GM18907 (cell line): Measurements from ENCODE around the gene KDM4C.

ENCODE experiments used
- ATAC-seq: cut with Tn5 transposase; IDR thresholded peaks from one replicate; pipeline ENCODE4 v1.9.1; 2021; ENCODE audit warnings: mild to moderate bottlenecking, moderate library complexity; ENCODE audit not compliant: unreplicated experiment

Gene KDM4C

DNA sequence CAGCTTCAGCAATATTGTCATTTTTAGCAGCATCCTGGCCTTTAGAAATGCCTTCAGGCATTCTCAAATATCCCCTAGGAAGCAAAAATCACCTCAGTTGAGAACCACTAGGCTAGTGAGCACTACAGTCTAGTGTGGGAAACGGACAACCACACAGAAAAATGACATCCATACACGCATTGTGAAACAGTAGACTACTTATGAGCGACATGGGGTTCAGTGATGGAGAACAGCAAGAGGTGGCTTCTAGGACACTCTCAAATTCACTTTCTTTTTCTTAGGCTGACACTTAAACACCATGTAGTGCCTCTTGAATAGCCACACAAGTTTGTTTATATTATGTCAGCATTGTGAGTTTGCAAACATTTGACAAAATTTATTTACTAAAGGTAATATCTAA lies 203.0 kb downstream of the KDM4C start:
- peak; percentile 88 for ATAC-seq

DNA sequence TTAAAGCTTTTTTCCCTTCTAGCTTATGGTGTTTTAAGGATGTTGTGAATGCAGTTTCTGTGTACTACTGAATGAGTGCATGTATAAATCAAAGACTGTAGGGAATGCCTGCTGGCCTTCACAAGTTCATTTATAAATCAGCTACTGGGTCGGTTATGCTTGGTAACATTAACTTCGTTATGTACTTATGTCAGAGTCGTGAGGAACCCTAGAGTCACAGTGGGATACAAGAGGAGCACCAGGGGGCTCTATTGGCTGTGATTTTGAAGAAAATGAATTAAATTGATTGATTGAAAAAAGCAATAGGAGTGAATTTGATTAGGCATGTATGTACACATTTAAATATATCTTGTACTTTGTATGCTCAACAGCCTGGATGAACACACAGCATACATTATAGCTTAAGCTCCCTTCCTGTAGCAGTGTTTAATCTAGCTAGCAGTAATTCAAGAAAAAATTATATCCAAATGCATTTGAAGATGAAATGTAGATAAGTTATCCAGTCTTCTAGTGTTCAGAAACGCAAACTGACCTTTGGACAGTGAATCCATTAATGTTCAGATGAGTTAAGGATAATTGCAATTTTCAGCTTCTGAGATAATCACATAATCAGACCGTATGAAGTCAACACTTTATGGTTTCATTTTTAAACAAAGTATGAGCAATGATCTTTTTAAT lies 204.2 kb downstream of the KDM4C start:
- no peak for ATAC-seq

DNA sequence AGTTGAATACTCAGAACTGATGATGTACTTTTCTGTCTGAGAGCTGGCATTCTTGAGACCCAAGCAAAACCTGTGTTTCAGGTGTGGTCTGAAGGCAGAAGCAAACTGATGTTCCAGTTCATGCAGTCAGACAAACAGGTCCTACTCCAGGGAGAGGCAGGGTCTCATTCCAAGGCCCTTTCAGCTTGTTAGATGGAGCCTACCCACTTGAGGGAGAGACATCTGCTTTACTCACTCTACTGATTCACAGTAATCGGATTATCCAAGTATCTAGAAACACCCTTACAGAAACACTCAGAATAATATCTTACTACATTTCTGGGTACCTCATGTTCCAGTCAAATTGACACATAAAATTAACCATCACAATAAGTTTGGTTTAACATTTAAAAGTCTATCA lies 207.8 kb downstream of the KDM4C start:
- no peak for ATAC-seq

DNA sequence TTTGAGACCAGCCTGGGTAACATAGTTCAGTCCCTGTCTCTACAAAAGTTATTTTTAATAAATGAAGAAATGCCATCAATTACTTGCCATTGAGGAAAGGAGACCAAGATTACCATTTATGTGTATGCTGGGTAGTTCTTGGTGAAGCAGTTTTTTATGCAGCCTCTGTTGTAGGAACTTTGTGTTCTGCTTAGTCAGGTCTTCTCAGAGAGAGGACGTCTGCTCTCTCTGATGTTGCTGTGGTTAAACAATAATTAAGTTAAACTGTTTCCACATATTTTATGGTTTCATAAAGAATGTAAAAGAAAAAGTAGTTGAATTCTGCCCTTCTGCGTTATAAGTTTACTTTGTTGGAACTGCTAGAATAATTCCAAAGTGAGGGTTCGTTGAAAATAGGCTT lies 210.5 kb downstream of the KDM4C start:
- no peak for ATAC-seq

DNA sequence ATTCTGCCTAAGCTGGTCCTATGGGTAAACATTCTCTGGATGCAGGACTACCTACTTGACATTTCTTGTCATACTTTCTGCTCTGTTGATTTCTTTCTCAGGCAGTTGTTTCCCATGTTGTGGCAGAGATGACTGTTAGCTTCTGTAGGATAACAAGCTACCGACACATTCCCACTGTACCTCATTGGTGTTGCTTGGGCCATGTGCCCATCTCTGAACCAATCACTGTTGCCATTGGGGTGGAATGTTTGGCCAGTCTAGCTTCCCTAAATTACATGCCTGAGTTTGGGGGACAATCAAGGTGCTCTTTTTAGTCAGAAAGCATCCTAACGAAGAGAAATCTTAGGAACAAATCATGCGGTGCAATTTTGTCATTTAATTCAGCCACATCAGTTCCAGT lies 212.0 kb downstream of the KDM4C start:
- no peak for ATAC-seq

DNA sequence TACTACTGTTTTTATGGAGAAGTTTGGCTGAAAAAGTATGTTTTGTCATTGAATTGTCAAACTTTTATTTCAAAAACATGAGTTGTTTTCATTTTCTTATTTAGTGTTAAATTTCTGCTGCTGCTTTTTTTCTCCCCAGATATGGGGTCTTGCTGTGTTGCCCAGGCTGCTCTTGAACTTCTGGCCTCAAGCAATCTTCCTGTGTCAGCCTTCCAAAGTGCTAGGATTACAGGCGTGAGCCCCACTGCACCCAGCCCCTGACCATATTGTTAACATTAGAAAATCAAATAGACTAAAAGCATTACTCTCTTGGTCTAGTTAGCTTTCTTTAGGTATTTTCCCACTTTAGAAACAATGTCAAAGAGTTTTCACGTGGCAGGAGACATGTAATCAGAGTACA lies 215.3 kb downstream of the KDM4C start:
- no peak for ATAC-seq

DNA sequence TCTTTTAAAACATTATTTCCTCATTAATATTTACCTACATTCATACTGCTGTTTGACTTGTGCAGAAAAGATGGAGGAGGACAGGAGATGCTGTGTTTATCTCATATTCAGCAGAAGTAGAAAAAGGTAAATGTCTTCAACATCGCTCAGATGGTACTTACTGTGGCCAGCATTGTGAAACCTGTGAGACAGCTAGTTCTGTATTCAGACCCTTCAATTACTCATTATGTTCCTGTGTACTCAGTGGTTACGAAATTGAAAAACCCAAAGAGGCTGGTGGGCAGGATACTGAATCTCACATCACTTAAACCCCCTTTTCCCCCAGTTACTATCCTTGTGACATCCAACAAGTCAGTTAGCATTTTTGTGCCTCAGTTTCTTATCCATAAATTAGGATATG lies 216.0 kb downstream of the KDM4C start:
- ATAC-seq, result peak; percentile 99

DNA sequence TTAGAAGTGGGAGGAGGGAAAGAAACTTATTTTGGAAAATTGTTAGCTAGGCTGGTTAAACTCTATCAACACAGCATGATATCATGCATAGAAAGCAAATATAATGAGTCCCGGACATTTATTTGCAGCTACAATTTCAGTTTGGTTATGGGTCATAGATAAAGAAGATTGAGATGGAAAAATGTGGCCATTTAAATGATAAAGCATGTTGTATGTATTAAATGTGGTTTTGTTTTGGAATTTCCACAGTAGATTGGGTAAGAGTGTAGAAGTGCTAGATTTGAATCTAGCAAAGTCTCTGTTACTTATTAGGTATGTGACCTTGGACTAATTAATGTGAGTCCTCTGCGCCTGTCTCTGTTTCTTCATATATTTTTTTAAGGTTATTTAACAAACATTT lies 217.4 kb downstream of the KDM4C start:
- no peak for ATAC-seq

DNA sequence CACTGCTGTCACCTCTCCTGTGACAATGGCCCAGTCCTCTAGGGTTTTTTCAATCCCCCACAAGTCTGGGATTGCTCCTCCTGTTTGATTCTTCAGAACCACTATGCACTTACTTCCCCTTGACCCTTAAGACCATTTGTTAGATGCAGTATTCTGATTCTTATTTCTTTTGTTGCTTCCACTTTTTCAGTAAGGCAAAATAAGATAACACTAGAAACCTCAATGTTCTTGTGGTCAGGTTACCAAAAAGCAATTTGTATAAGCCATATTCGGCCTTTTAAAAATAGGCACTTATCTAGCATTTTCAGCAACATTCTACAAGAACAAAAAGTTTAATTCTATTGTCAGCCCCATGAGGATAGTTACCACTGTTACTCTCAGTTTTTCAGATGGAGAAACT lies 220.0 kb downstream of the KDM4C start:
- no peak for ATAC-seq

DNA sequence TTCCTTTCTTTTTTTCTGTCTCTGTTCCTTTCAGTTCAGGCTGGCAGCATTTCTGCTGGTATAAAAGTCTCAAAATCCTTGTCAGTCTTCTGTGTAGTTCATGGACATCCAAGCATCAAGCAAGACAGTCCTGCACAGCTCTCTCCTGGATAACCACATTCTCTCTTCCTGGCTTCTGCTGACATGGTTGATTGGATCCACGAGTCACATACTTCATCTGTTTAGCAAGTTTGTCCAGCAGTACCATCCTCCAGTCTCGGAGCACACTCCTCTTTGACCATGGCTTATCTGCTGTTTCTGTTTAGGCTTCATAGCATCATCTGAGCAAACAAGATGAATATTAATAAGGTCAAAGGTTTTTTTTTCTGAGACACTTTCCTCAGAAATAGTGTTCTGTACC lies 220.8 kb downstream of the KDM4C start:
- ATAC-seq, result no peak

DNA sequence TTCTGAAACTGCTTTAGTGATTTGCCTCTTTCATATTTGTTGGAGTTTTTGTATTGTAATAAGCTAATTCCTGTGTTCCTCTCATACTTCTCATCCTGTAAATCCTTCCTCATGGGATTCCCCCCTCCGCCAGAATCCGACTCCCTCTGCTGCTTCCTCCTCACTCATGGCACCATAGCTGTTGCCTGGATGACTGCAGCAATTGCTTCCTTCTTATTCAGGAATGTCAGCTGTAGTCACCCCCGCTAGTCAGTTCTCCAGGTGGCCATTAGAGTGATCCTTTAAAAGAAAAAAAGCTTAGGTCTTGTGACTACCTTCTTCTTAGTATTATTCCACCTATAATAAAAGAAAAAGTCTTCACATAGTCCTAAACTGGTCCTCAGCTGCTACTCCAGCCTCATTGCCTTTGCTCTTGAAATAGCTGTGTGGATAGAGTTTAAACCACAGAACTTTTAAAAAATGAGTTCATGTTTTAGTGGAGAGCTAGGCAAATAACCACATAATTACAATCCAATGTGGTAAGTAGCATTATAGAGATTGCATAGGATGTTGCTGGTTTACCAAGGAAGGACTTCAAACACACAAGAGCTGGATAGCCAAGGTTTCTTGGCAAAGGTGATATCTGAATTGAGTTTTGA lies 227.3 kb downstream of the KDM4C start:
- no peak for ATAC-seq

DNA sequence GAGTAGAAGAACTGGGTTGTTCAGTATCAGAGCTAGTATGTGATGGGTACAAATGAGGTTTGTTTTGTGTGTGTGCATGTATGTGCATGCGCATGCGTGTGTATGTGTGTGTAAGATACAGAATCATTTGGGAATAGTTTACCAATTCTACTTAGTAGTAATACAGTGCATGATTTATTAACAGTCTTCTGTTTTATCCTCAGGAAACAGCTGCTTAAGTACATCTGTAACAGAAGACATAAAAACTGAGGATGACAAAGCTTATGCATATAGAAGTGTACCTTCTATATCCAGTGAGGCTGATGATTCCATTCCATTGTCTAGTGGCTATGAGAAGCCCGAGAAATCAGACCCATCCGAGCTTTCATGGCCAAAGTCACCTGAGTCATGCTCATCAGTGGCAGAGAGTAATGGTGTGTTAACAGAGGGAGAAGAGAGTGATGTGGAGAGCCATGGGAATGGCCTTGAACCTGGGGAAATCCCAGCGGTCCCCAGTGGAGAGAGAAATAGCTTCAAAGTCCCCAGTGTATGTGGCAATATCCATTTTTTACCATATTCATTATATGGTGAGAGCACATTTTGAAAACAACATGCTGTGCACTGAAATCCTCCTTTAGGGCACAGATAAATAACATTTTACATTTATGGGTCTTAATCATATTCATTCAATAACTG lies 228.5 kb downstream of the KDM4C start:
- no peak for ATAC-seq

DNA sequence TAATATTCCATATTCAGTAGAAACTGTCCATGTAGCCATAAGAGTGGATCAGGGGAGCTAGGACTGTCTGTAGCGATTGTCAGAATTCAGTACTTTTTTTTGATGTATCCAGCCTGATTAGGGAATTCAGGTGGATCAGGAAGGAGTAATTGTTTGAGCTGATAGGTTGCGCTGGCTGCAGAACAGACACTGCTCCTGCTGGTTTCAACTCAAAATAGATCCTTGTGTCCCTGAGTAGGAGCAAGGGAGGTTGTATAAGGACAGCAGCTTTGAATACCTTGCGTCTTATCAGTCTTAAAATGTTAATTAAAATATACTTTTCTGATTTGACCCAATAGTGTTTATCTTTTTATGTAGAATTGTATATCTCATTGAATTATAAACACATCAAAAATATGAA lies 229.6 kb downstream of the KDM4C start:
- ATAC-seq, result no peak

DNA sequence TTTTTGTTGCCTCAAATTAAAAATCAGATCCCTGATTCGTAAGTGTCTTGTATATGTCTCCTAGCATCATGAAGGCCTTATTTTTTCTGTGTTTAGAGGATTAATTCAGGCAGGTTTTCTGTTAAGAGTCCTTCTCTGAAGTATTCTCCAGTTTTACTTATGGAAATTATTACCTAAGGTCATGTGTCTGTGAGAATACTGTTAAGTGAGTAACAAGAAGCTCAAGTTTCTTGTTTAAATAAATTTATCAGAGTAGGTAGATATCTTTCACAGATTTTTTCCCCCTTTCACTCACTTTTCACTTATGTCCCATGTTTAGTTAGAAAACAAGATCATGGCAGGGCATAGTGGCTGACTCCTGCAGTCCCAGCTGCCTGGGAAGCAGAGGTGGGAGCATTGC lies 233.6 kb downstream of the KDM4C start:
- no peak for ATAC-seq

DNA sequence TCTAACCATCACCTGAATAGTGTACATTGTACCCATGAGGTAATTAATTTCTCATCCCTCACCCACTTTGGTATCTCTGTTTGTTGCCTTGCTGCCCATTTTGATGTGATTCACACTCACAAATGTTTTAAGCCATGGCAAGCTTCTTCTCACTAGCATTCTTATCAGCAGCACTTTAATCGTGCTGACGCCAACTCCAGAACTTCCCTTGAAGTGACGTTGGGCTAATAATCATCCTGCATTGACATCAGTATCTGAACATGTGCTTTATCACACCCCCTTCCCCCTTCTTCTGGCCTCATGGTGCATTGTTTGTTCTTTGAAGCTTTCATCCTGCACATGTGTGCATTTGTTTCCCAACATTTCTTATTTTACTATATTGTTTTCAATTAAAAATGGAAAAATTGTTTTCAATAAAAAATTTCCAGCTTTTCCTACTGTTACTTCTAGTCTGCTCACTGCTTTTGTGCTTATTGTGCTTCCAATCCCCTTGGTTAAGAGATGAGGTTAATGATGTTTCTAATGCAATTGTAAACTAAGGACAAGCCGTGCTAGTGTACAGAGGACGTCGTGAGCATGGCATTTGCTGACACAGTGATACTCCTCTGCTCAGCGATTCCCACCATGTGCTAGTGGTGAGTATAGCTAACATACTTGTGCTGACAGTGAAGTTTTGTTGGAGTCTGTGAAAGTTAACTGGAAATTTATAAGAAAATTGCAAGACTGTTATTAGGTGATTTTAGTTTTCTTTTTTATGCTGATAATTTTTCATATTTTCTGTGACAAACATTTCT lies 238.5 kb downstream of the KDM4C start:
- ATAC-seq, result no peak

DNA sequence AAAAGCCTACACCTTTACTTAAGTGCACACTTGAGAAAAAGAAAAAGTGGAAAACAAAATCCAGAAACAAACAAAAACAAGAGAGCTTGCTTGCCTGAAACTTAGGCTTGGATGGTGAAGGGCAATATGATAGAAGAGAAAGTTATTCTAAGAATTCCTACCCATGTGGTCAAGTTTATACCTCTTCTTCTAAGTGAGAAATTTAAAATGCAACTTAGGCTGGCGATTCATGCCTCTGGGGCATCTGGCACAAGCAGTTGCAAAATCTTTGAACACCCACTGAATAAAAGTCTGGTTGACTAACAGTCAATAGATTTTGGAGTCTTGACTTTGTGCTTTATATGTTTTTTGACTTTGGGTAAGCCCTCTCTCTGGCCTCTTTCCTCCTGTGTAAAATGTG lies 239.6 kb downstream of the KDM4C start:
- ATAC-seq, result no peak

DNA sequence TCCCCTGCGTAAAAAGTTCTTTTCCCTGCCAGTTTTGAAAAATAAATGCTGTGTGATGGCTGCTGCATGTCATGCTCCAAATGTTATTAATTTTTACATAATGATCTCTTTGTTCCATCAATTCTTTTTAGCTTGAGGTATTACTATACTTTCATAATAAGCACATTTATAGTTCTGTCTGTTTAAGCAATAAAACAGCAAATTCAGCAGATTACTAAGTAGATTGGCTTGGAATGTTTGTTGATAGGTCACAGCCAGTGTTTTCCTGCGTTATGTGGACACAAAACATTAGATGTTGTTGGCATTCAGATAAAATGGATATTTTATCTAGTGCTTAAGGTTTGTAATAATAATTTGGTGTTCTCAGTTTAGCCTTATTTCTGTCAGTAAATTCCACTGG lies 242.0 kb downstream of the KDM4C start:
- no peak for ATAC-seq

DNA sequence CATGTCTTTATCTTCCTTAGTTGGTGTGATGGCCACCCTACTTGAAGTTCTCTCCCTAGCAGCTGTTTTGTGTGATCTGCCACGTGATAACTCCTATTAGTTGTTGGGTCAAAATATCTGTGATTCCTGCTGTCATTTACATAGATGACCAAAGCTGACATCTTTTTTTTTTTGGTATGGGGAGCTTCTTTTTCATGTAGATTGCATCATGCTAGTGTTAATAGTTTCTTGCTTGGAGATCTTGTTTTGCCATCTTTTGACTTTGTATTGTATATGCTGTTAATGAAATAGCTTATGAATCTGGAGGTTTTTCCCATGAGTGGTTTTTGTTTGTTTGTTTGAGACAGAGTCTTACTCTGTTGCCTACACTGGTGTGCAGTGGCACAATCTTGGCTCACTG lies 243.8 kb downstream of the KDM4C start:
- no peak for ATAC-seq

DNA sequence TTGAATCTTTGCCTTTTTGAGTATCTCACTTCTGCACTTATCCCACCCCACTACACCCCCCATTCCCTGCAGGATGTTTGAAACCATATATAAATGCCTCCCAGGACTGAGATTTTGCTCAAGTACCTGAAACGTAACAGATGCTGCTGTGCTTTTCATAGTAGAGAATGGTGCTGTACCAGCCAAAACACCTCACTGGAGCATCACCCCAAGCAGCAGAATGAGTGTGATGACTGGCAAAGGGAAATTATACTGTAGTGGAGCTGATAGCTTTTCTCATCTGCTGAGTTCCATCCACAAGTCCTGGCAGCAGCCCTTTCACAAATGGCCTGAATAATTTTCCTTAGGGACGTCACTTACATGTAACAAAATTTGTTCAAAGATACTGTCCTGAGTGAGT lies 246.1 kb downstream of the KDM4C start:
- no peak for ATAC-seq

DNA sequence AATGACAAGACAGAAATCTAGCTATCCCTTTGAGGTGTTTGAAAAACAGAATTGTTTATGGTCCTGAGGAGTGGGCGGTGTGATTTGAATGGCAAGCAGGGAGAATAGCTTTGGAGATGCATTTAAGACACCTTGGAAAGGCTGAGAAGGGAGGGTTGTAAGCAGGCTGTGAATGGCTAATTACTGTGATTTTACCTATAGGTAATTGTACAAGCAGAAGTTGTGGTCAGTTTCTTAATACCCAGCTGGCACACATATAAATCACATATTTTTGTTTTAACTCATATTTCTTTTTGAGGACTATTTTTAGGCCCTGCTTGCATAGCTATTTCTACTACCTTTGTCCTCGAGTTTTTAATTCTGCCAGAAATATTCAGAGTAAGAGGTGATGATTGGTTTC lies 248.6 kb downstream of the KDM4C start:
- ATAC-seq, result no peak

DNA sequence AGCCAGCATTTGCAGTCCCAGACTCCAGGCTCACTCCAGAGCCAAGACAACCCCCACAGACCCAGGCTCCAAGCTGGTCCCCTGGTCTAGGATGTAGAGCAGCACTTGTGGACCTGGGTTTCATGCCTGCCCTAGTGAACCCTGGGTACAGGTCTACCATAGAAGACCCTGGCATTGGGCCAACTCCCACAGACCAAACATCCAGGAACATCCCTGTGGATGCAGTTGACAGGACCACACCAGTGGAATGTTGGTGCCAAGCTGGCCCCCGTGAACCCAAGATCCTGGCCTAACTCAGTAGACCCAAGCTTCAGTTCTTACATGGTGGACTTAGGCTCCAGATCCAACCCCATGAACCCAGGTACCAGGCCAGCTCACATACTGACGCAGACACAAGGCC lies 250.6 kb downstream of the KDM4C start:
- no peak for ATAC-seq

DNA sequence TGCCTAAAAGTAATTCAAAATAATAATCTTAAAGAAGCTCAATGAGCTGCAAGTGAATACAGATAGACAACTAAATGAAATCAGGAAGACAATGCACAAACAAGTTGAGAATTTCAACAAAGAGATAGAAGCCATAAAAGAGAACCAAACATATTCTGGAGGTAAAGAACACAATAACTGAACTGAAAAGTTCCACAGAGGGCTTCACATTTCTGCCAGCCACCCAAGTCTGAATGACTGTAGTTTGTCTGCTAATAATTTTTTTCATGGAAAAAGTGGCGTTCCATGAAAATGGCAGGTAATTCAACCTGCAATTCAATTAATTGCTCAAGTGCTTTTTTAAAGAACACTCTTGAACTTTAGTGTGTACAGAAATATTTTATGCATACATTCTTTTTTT lies 251.3 kb downstream of the KDM4C start:
- ATAC-seq, result no peak
